ENCODE data around the gene DIP2C. TPM values are rescaled to one million over a fixed set of nuclear protein-coding genes. Genes with fewer than 3 reads are reported as not detected.

The DIP2C gene
- polyA plus RNA-seq, 3 donors = 0.11 TPM; not detected in 2

- Mint-ChIP-seq H3K27ac (no peak overlapping the region), H3K4me1 (no peaks in the 10 kb centered on the region), H3K36me3 (no peaks in the 10 kb centered on the region), H3K9me3 (peaks cover 0 to 1% (median 0%) of the 10 kb centered on the region in 7 donors), H3K4me3 (no peak overlapping the region), H3K27me3 (ENCODE audit: low read depth in 3 of 3) (peaks cover 12 to 32% (median 22%) of the 10 kb centered on the region in 3 donors)
- no peak overlapping the region for H3K4me2 ChIP-seq (replicated peaks; ENCODE audit: extremely low read depth, low read length, poor library complexity, severe bottlenecking)
- intact Hi-C loops (cut with micrococcal nuclease) = no loop called here
- H3K27ac ChIP-seq (ENCODE audit: low read depth in 1 of 2, low read length in 2 of 2) = no peak overlapping the region
- no peak for DNase-seq
- H3K9ac ChIP-seq (ENCODE audit: insufficient read depth, low read length, poor library complexity, severe bottlenecking) = no peak overlapping the region
- WGBS (ENCODE audit: insufficient coverage) = 93% methylated on average over 20 of the region's 20 CpGs
- H3K4me1 ChIP-seq (ENCODE audit: control insufficient read depth in 1 of 2, insufficient read depth in 2 of 2, low read length in 2 of 2) = no peaks in the 10 kb centered on the region
- no peaks in the 10 kb centered on the region for H3K9me3 ChIP-seq (replicated peaks in 1 of 2; ENCODE audit: control insufficient read depth in 1 of 2, insufficient read depth in 1 of 2, low read length in 2 of 2)
- no peak for TF ChIP-seq CTCF (IDR thresholded peaks at IDR 0.05)
- H2AFZ ChIP-seq (ENCODE audit: insufficient read depth, low read depth, low read length, poor library complexity, severe bottlenecking) = no peak overlapping the region
- H3K4me3 ChIP-seq (replicated peaks in 1 of 3; ENCODE audit: low read depth in 2 of 3, low read length in 3 of 3) = no peak overlapping the region
- H4K20me1 ChIP-seq (ENCODE audit: insufficient read depth, low read length) = no peaks in the 10 kb centered on the region
- H3K79me2 ChIP-seq (ENCODE audit: insufficient read depth, low read length) = no peaks in the 10 kb centered on the region
- H3K36me3 ChIP-seq (replicated peaks in 1 of 2; ENCODE audit: control insufficient read depth in 1 of 2, insufficient read depth in 2 of 2, low read length in 2 of 2) = no peaks in the 10 kb centered on the region
- H3K27me3 ChIP-seq (ENCODE audit: control insufficient read depth in 2 of 2, insufficient read depth in 2 of 2, low read length in 2 of 2) = no peaks in the 10 kb centered on the region
Observed at GRCh38 chr10:550665-551372, 138.6 kb downstream of the DIP2C start.

- 93% methylated on average over 10 of the region's 16 CpGs for WGBS (ENCODE audit: insufficient coverage)
- H3K4me3 Mint-ChIP-seq = no peak overlapping the region
- Histone ChIP-seq H3K27me3 (ENCODE audit: control insufficient read depth in 2 of 2, insufficient read depth in 2 of 2, low read length in 2 of 2) (no peaks in the 10 kb centered on the region), H3K79me2 (ENCODE audit: insufficient read depth, low read length) (no peaks in the 10 kb centered on the region), H2AFZ (ENCODE audit: insufficient read depth, low read depth, low read length, poor library complexity, severe bottlenecking) (no peak overlapping the region), H4K20me1 (ENCODE audit: insufficient read depth, low read length) (no peaks in the 10 kb centered on the region), H3K4me3 (replicated peaks in 1 of 3; ENCODE audit: low read depth in 2 of 3, low read length in 3 of 3) (no peak overlapping the region), H3K4me1 (ENCODE audit: control insufficient read depth in 1 of 2, insufficient read depth in 2 of 2, low read length in 2 of 2) (no peaks in the 10 kb centered on the region), H3K36me3 (replicated peaks in 1 of 2; ENCODE audit: control insufficient read depth in 1 of 2, insufficient read depth in 2 of 2, low read length in 2 of 2) (no peaks in the 10 kb centered on the region), H3K9me3 (replicated peaks in 1 of 2; ENCODE audit: control insufficient read depth in 1 of 2, insufficient read depth in 1 of 2, low read length in 2 of 2) (no peaks in the 10 kb centered on the region), H3K4me2 (replicated peaks; ENCODE audit: extremely low read depth, low read length, poor library complexity, severe bottlenecking) (no peak overlapping the region), H3K9ac (ENCODE audit: insufficient read depth, low read length, poor library complexity, severe bottlenecking) (no peak overlapping the region), H3K27ac (ENCODE audit: low read depth in 1 of 2, low read length in 2 of 2) (no peak overlapping the region)
- DNase-seq = no peak
- no peak for TF ChIP-seq CTCF (IDR thresholded peaks at IDR 0.05)
- H3K9me3 Mint-ChIP-seq = peaks cover 0 to 1% (median 0%) of the 10 kb centered on the region in 7 donors
- intact Hi-C loops (cut with micrococcal nuclease) = no loop called here
- H3K4me1 Mint-ChIP-seq = no peaks in the 10 kb centered on the region
- H3K36me3 Mint-ChIP-seq = no peaks in the 10 kb centered on the region
- H3K27me3 Mint-ChIP-seq (ENCODE audit: low read depth in 3 of 3) = peaks cover 15 to 29% (median 23%) of the 10 kb centered on the region in 3 donors
- H3K27ac Mint-ChIP-seq = no peak overlapping the region
Observed at GRCh38 chr10:549391-549790, 140.1 kb downstream of the DIP2C start.

Data from CD14-positive monocyte (primary cell).